Brain pericyte (primary cell): ENCODE data around the gene ZNF135.
A peak's percentile ranks its signal among the peaks of the same experiment; 100 is the strongest.

Experiments used
- DNase-seq: peaks from one replicate; pipeline ENCODE4 v3.0.0-alpha.2; 2012; ENCODE audit warnings: low read depth, low spot score

ZNF135 gene

DNA sequence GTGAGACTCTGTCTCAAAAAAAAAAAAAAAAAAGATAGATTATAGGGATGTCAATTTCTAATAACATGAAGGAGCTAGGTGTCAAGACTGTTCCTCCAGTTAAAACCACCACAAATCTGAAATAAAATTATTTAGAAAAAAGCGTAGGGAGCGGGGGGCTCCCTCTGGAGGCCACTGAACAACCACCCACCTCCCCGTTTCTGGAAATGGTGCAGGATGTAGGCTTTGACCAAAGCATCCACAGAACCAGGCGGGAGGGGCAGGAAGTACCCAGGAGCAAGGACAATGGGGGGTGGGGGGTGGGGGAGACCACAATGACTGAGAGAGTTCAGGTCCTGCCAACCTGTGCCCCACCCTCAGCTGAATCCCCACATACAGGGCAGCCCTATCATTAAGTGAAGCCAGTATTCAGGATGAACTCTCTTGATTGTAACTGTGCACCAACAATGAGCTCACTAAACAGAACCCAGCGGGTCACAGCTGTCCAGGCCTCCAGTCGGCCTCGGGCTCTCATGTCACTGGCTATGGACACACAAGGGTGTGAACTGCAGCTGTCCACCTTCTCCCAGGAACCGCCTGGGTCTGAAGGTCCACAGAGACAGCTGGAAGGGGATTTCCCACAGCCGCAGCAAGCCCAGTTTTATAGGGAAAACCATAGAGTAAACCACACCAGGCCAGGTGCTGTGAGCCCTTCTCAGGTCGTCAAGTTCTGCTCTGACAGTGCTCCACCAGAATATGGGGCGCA lies 32.3 kb downstream of the ZNF135 start:
- no peak for DNase-seq

DNA sequence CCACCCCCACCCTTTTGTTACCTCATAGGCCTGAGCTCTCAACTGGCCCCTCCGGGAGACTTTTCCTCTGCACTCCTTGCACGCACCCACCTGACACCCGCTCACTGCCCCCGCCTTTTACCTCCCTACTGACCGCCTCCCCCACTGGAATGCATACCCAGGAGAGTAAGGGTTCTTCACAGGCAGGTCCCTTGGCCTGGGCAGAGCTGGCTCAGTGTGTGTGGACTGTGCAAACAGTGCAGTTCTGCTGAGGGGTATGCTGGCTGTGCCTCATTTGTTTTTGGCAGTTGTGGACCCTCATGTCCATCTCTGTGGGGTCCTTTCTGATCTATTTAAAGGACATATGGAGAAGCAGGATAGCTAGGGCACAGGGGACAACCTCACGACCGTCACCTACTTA lies 34.0 kb downstream of the ZNF135 start:
- no peak for DNase-seq

- no peak for DNase-seq
Observed at GRCh38 chr19:58095328-58095727, 36.2 kb downstream of the ZNF135 start.

DNA sequence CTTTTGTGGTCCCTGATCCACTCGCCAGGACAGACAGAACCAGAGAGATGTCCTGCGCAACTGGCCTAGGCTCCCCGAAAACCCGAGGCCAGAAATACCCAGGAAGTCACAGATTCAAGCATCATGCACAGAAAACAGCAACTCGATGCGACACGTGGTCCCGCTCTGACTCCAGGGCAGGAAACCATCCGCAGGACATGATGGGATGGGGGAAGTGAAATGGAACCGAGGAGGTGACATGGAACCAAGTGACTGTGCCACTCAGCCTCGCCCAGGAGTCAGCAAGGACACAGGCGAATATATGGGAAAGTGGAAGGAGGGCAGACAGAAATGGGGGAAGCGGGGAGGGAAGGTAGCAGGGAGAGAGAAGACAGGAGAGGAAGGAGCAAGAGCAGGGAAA lies 37.8 kb downstream of the ZNF135 start:
- no peak for DNase-seq

DNA sequence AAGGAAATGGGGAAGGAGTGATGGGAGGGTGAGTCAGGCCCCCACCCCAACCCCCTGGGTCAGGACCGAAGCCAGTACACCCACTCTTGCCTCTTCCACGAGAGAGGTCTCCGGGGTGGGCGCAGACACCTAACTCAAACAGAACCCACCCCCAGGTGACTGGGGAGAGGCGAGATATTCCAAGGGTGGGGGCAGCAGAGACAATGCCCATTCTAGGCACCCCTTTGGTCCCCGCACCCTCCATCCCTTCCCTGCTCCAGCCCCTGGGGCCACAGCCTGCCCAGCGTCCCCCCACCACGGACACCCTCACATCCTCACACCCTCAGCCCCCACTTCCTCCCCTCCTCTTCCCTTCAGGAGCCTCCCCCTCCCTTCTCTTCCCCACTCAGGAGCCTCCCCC lies 38.3 kb downstream of the ZNF135 start:
- DNase-seq = no peak

- DNase-seq = peak; percentile 94
Observed at GRCh38 chr19:58097781-58098681, 38.9 kb downstream of the ZNF135 start, which contains the start of gene ZSCAN18. Gene ZSCAN18 (minus strand): TSS chr19:58098231. CDS start chr19:58090267, 7,964 bp downstream.

GRCh38 chr19:58098682-58098998 lies 39.6 kb downstream of the ZNF135 start:
- no peak for DNase-seq

DNA sequence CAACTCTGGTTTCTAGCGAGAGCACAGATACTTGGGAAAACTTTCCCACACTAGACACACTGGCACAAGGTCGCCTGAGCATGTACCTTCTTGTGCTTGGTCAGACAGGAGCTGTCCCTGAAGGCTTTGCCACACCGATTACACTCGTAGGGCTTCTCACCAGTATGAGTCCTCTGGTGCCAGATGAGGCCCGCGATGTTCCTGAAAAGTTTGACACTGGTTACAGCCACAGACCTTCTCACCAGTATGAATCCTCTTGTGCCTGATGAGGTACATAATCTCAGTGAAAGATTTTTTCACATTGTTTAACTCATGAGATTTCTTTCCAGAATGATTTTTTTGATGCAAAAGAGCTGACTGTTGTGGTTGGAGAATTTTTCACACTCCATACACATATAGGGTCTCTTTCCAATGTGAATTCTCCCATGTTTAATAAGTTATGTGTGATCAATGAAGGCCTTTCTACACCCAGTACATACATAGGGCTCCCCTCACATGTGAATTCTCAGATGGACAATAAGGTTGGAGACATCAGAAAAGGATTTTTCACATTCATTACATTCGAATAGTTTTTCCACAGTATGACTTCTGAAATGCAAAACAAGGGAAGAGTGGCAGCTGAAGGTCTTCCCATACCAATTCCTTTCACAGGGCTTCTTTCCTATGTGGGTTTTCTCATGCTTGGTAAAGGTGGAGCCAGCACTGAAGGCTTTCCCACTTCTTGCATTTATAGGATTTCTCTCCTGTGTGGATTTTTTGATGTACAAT lies 48.9 kb downstream of the ZNF135 start:
- no peak for DNase-seq

DNA sequence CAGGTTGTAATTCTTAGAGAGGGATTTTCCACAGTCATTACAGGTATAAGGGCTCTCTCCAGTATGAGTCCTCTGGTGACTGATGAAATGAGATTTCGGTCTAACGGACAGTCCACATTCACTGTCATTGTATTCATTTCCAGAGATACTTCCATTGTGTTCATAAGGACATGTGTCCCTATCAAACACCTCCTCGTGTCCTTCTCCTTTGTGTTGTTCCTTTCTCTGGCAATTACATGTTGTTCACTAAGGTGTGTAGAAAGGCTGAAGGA lies 49.4 kb downstream of the ZNF135 start:
- no peak for DNase-seq

- no peak for DNase-seq
Observed at GRCh38 chr19:58117841-58118575, 58.9 kb downstream of the ZNF135 start.

DNA sequence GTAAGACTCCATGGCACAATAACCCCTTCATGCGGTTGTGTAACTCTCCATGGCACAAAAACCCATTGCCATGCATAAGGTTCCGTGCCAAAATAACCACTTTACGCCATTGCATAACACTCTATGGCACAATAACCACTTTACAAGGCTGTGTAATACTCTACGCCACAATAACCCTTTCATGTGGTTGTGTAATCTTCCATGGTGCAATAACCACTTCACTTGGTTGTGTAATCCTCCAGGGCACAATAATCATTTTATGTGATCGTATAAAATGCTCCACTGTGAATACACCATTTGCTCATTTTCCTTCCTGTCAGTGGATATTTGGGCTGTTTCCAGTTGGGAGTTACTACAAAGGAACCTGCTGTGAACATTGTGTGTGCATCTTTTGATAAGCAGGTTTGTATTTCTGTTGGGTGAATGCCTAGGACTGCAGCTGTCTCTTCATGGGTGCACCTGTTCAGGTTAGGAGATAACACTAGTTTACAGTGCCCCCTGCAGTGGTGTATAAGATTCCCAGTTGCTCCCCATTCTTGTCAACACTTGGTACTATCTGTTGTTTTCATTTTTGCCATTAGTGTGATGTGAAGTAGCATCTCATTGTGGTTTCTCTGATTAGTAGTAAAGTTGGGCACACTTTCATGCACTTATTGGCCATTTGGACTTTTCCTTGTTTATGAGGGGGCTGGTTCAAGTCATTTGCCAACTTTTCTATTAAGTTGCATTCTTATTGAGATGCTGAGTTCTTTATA lies 60.1 kb downstream of the ZNF135 start:
- no peak for DNase-seq
